Stimulated activated CD4-positive, alpha-beta T cell treated with anti-CD3 and anti-CD28 coated beads, TNF-alpha, amount 100 ng/mL, for 48 hours (primary cell): ENCODE data around the gene ABI3BP.

ENCODE experiments used
- DNase-seq, 3 donors: peaks; one replicate each; pipeline ENCODE4 v3.0.0-alpha.2; 2020; ENCODE audit warnings: low read depth in 3 of 3

The ABI3BP gene

GRCh38 chr3:100730524-100730923, 262.7 kb downstream of the ABI3BP start:
- DNase-seq = no peak

DNA sequence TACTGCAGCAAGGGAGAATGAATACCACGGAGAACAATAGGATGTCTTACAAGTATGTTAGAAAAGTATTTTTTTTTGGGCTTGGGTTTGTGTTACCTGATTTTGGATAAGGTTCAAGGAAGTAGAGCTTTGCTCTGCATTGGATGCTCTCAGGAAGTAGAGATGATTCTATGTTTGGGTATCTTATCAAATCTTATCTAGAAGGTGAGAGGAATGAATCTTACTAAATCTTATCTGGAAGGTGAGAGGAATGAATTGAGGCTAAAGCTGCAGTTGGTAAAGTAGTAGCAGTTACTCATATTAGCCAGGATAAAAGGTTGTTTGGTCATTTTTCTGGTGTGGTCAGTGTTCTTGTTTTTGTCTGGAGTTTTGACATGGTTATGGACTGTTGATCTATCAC, 266.5 kb downstream of the ABI3BP start:
- DNase-seq = no peak

GRCh38 chr3:100725935-100726513, 267.2 kb downstream of the ABI3BP start:
- DNase-seq = no peak

- DNase-seq = no peak
These were observed 272.8 kb downstream of the ABI3BP start for GRCh38 chr3:100720426-100720825.

GRCh38 chr3:100719136-100719535, 274.1 kb downstream of the ABI3BP start:
- DNase-seq = no peak

DNA sequence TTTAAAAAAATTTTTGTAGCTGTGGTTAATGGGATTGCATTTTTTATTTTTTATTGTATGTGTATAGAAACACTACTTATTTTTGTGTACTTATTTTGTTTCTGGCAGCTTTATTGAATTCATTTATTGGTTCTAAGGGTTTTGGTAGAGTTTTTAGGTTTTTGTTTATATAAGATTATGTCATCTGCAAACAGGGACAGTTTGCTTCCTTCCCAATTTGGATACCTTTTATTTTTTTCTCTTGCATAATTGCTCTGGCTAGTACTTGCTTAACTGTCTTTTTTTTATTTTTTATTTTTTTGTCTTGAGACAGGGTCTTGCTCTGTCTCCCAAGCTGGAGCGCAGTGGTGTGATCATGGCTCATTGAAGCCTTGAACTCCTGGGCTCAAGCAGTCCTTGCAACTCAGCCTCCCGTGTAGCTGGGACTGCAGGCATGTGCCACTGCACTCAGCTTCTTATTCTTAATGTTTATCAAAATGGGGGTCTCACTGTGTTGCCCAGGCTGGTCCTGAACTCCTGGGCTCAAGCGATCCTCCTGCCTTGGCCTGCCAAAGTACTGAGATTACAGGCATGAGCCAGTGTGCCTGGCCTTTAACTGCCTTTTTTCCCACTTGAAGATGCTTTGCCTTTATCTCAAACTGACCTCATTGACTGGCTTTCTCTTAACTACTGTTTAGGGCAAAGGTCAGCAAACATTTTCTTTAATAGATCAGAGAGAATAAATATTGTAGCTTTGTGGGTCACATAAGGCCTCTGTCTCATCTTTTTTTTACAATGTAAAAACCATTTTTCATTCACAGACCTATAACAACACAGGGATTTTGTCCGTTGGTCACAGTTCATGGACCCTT, 275.4 kb downstream of the ABI3BP start:
- DNase-seq = no peak

DNA sequence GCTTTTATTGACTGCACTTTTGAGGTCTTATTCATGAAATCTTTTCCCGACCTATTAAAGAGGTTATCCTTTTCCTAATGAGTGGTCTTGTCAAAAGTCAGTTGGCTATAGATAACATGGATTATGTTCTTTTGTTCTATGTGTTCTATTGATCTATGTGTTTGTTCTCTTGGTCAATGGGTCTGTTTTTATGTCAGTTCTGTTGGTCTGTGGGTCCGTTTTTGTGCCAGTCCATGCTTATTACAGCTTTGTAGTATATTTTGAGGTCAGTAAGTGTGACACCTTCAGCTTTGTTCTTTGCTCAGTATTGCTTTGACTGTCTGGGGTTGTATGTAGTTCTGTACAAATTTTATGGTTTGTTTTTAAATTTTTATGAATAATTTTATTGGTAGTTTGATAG, 276.2 kb downstream of the ABI3BP start:
- no peak for DNase-seq

DNA sequence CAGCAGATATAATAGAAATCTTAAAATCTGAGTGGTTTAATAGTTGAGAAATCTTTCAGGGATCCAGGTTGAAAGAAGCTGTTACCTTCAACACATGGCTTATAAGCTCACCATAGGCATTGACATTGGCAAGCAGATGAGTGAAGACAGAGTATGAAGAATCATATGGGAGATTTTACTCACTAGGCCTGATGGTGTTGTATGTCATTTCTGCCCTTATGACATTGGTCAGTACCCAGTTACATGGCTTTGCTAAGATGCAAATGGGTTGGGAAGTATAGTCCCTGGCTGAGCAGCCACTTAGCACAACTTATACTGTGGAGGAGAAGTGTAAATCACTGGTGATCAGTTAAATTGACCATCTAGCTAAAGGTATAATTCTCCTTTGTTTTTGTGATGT, 278.0 kb downstream of the ABI3BP start:
- DNase-seq = no peak

DNA sequence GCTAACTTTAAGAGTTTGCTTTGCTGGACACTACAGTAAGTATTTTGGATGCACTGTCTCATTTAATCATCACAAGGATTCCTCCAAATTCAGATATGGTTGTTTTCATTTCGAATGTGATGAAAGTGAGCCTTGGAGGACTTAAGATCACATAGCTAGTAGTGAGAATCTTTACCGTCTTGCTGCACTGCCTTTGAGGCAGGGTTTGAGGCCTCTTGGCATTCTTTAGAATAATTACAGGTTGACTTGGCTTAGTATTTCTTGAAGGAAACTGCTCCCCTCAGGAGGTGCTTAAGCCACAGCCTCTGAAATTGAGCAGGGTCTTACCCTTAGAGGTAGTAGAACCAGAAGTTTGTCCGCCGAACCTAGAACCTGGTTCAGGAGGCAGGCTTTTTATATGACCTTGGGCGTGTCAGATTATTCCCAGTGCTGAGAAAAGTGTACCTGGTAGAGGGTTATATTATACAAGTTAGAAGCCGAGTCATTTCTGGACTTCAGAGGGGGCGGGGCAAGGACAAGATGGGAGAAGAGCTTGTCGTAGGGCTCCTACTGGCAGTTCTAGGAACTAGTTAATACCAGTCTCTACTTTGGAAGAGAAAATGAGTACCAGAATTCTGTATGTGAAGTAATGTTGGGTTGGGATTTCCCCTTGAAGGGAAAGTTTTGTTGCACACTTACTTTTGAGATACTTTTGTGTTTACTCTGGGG, 282.8 kb downstream of the ABI3BP start:
- peak; percentile 61 to 80 (median 69) for DNase-seq

DNA sequence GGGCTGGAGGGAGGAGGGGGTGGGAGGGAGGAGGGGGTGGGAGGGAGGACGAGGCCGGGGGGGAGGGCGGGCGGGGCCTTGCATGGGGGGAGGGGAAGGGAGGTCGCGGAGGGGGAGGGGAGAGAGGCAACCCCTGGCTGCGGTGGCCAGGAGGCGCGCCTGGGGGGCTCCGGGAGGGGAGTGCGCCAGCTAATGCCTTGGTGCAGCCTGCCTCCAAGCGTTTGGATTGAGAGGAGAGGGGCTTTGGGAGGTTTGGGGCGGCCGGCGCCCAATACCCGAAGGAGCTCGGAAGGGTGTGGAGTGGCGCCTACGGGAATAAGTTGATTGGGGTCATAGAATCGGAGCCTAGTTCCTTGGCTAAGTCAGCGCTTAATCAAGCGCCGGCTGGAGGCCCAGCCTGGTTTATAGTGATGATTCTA, 283.4 kb downstream of the ABI3BP start:
- no peak for DNase-seq

DNA sequence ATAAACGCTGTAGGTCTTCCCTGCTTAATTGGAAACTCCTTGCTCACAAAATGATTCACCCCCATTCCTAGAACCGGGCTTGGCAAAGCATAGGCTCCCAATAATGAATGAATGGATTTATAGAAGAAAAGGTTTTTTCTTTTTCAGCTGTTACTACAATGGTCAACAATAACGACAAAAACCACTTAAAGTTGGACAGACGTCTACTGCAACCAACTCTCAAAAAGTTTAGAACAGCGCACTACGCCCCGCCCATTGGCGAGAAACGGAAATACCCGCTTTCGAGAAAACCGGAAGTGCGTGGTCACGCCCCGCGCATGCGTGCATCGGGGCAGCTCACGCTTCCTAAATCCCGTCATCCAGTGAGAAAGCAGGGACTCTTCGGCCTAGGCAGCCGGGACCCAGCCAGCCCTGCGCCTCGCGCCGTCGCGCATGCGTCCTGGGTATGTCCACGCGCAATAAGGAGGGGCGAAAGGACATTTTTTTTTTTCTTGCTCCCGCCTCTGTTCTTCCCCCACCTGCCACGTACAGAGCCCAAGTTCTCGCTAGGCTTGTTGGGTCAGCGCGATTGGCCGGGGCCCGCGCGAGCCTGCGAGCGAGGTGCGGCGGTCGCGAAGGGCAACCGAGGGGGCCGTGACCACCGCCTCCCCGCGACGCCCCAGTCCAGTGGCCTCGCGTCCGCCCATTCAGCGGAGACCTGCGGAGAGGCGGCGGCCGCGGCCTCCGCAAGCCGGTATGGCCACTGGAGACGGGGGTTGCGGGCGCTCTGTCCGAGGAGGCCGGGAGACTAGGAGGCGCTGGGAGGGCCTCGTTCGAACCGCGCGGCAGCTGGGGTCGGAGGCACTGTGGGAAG, 284.0 kb downstream of the ABI3BP start, which contains the start of gene TFG:
TSS of gene TFG (plus strand) at position 506 of the 853 bp plus-strand sequence. CDS start 4,192 bp downstream, outside the sequence.
- DNase-seq = peak; percentile 89 to 96 (median 92)

DNA sequence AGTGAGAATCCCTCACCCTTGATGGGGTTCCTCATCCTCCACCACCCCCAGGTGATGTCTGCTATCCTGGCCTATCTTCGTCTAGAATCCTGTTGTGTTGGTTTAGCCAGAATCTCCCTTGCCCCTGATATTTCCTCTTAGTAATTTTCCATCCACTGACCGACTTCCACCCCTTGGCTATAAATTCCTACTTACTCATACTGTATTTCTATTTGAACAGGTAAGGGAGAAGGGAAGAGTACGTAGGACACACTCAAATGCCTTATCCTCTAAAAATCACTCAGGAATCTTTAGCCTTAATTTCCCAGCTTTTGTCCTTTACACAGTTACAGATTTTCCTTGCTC, 284.6 kb downstream of the ABI3BP start:
- DNase-seq = no peak

GRCh38 chr3:100706365-100706764, 286.9 kb downstream of the ABI3BP start:
- no peak for DNase-seq

- DNase-seq = no peak
These were observed 289.4 kb downstream of the ABI3BP start for GRCh38 chr3:100703865-100704264.

GRCh38 chr3:100702980-100703345, 290.3 kb downstream of the ABI3BP start:
- no peak for DNase-seq

DNA sequence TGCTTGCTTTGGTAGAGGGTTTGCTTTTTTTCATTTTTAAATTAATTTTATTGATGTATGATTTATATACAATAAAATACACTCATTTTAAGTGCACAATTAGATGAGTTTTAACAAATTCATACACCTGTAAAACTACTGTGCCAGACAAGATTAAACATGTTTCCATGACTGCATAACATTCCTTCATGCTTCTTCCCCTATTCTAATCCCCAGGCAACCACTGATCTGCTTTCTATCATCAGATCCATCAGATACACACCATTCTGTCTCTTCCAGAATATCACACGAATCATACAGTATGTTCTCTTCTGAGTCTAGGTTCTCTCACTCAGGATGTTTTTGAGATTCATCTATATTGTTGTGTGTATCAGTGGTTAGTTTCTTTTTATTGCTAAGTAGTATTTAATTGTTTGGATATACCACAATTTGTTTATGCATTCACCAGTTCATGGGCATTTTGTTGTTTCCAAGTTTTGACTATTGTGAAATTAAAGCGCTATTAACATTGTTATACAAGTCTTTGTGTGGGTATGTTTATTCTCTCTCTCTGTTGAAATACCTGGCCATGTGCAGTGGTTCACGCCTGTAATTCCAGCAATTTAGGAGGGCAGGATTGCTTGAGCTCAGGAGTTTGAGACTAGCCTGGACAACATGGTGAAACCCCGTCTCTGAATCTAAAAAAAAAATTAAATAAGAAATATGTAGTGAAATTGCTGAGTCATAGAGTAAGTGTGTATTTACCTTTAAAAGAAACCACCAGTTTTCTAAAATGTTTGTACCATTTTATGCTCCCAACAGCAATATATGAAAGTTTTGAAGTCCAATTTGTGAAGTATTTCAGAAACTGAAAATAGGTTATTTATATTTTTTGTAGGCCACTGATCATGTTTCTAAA, 290.9 kb downstream of the ABI3BP start:
- no peak for DNase-seq

DNA sequence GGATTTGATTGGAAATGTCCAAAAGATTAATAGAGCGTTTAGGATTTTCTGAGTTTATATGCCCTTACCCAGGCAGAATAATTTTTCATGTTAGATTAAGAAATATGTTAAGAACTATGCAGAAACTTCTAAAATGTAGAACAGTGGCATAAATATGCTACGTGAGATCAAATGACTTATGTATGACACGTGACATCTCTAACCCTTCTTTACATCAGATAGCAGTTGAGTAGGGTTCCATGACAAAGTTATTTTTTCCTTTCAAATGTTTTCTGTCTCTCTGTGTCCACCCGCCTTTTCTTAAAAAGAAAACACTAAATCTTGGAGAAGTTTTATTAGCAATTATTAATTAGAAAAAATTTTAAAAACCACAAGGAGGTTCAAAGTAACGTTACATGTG, 292.5 kb downstream of the ABI3BP start:
- no peak for DNase-seq
